HUES6 (cell line): Measurements from ENCODE around the gene ARID3B.
A peak's percentile ranks its signal among the peaks of the same experiment; 100 is the strongest.

ENCODE experiments used
- H3K27ac ChIP-seq: 2 replicates; pipeline ENCODE4 v1.7.0; 2013; ENCODE audit warnings: low read depth, mild to moderate bottlenecking, low read length, inconsistent platforms
- H3K27me3 ChIP-seq: 2 replicates; pipeline ENCODE4 v1.6.1; 2013; ENCODE audit warnings: low read length; ENCODE audit not compliant: control insufficient read depth, insufficient read depth
- H3K36me3 ChIP-seq: 2 replicates; pipeline ENCODE4 v1.6.1; 2013; ENCODE audit warnings: low read length; ENCODE audit not compliant: control insufficient read depth, insufficient read depth
- H3K4me1 ChIP-seq: 2 replicates; pipeline ENCODE4 v1.6.1; 2013; ENCODE audit warnings: low read length; ENCODE audit not compliant: control insufficient read depth, insufficient read depth
- H3K4me3 ChIP-seq: 2 replicates; pipeline ENCODE4 v1.5.1; 2013; ENCODE audit warnings: low read depth, low read length
- H3K9ac ChIP-seq: one replicate; pipeline ENCODE4 v1.6.1; 2013; ENCODE audit warnings: mild to moderate bottlenecking, low read length
- H3K9me3 ChIP-seq: 2 replicates; pipeline ENCODE4 v1.6.1; 2013; ENCODE audit warnings: low read depth, low read length; ENCODE audit not compliant: control insufficient read depth, insufficient read depth

ARID3B gene

GRCh38 chr15:74603789-74604705 lies 63.0 kb downstream of the ARID3B start:
- Histone ChIP-seq H3K27me3 (peaks cover 13% of the 10 kb centered on the region), H3K9me3 (no peaks in the 10 kb centered on the region), H3K9ac (no peak overlapping the region), H3K36me3 (peaks cover 7% of the 10 kb centered on the region; the same call in 1 of the 2 replicates), H3K4me3 (no peak overlapping the region), H3K4me1 (no peaks in the 10 kb centered on the region; the same call in 1 of the 2 replicates), H3K27ac (no peak overlapping the region)

GRCh38 chr15:74604983-74605794 lies 64.2 kb downstream of the ARID3B start:
- H3K4me3 ChIP-seq, result no peak overlapping the region

GRCh38 chr15:74605795-74606150 lies 64.8 kb downstream of the ARID3B start:
- H3K9me3 ChIP-seq, result no peaks in the 10 kb centered on the region
- H3K36me3 ChIP-seq, result no peaks in the 10 kb centered on the region
- H3K4me3 ChIP-seq, result no peak overlapping the region
- peaks cover 7% of the 10 kb centered on the region; the same call in 1 of the 2 replicates for H3K4me1 ChIP-seq
- peaks cover 13% of the 10 kb centered on the region for H3K27me3 ChIP-seq
- no peak overlapping the region for H3K9ac ChIP-seq
- H3K27ac ChIP-seq, result no peak overlapping the region

More at GRCh38 chr15:74604983-74605794, 64.2 kb downstream of the ARID3B start:
- no peak overlapping the region for H3K27ac ChIP-seq
- H3K27me3 ChIP-seq, result peaks cover 13% of the 10 kb centered on the region
- no peaks in the 10 kb centered on the region for H3K9me3 ChIP-seq
- H3K36me3 ChIP-seq, result no peaks in the 10 kb centered on the region
- H3K9ac ChIP-seq, result no peak overlapping the region
- peaks cover 3% of the 10 kb centered on the region; the same call in 1 of the 2 replicates for H3K4me1 ChIP-seq

GRCh38 chr15:74608786-74609185 lies 67.8 kb downstream of the ARID3B start:
- Histone ChIP-seq H3K36me3 (no peaks in the 10 kb centered on the region), H3K9ac (no peak overlapping the region), H3K4me3 (no peak overlapping the region), H3K4me1 (peaks cover 9% of the 10 kb centered on the region; the same call in 1 of the 2 replicates), H3K27me3 (peaks cover 20% of the 10 kb centered on the region), H3K9me3 (no peaks in the 10 kb centered on the region), H3K27ac (no peak overlapping the region)

- Histone ChIP-seq H3K9ac (peak overlapping the region; percentile 42), H3K27me3 (peaks cover 20% of the 10 kb centered on the region), H3K4me3 (no peak overlapping the region), H3K36me3 (no peaks in the 10 kb centered on the region), H3K9me3 (no peaks in the 10 kb centered on the region), H3K27ac (no peak overlapping the region), H3K4me1 (peaks cover 15% of the 10 kb centered on the region; the same call in 1 of the 2 replicates)
Observed at GRCh38 chr15:74609938-74610301, 68.9 kb downstream of the ARID3B start.

GRCh38 chr15:74610302-74610951 lies 69.4 kb downstream of the ARID3B start:
- Histone ChIP-seq H3K36me3 (no peaks in the 10 kb centered on the region), H3K9ac (peak overlapping the region; percentile 42), H3K27me3 (peaks cover 20% of the 10 kb centered on the region), H3K27ac (no peak overlapping the region), H3K4me3 (no peak overlapping the region), H3K4me1 (peaks cover 15% of the 10 kb centered on the region; the same call in 1 of the 2 replicates), H3K9me3 (no peaks in the 10 kb centered on the region)

- Histone ChIP-seq H3K9ac (no peak overlapping the region), H3K27ac (no peak overlapping the region), H3K27me3 (peaks cover 20% of the 10 kb centered on the region), H3K4me1 (peaks cover 15% of the 10 kb centered on the region; the same call in 1 of the 2 replicates), H3K9me3 (no peaks in the 10 kb centered on the region), H3K36me3 (no peaks in the 10 kb centered on the region), H3K4me3 (no peak overlapping the region)
Observed at GRCh38 chr15:74611341-74611740, 70.3 kb downstream of the ARID3B start.

GRCh38 chr15:74611834-74612233 lies 70.8 kb downstream of the ARID3B start:
- H3K4me3 ChIP-seq, result no peak overlapping the region
- no peaks in the 10 kb centered on the region for H3K9me3 ChIP-seq
- peaks cover 19% of the 10 kb centered on the region for H3K27me3 ChIP-seq
- H3K27ac ChIP-seq, result no peak overlapping the region
- peaks cover 19% of the 10 kb centered on the region; the same call in 1 of the 2 replicates for H3K4me1 ChIP-seq
- no peaks in the 10 kb centered on the region for H3K36me3 ChIP-seq
- no peak overlapping the region for H3K9ac ChIP-seq

- no peak overlapping the region for H3K9ac ChIP-seq
- peaks cover 13% of the 10 kb centered on the region for H3K27me3 ChIP-seq
- H3K4me1 ChIP-seq, result peaks cover 24% of the 10 kb centered on the region; the same call in 1 of the 2 replicates
- H3K4me3 ChIP-seq, result no peak overlapping the region
- no peaks in the 10 kb centered on the region for H3K36me3 ChIP-seq
- H3K9me3 ChIP-seq, result no peaks in the 10 kb centered on the region
- H3K27ac ChIP-seq, result no peak overlapping the region
Observed at GRCh38 chr15:74612677-74613076, 71.7 kb downstream of the ARID3B start.

- no peaks in the 10 kb centered on the region for H3K9me3 ChIP-seq
- H3K27me3 ChIP-seq, result peaks cover 8% of the 10 kb centered on the region
- no peak overlapping the region for H3K4me3 ChIP-seq
- H3K4me1 ChIP-seq, result peaks cover 24% of the 10 kb centered on the region; the same call in 1 of the 2 replicates
- no peak overlapping the region for H3K27ac ChIP-seq
- H3K9ac ChIP-seq, result no peak overlapping the region
- H3K36me3 ChIP-seq, result no peaks in the 10 kb centered on the region
Observed at GRCh38 chr15:74613089-74613952, 72.3 kb downstream of the ARID3B start.
